ENCODE data around the gene AQP12A.

GRCh38 chr2:240731178-240731545, 39.5 kb downstream of the AQP12A start:
- no peak for TF ChIP-seq CTCF (IDR thresholded peaks at IDR 0.05)
- no peak for TF ChIP-seq POLR2A (IDR thresholded peaks at IDR 0.05)

Measured in uterus (tissue), 2 donors.